Measurements from ENCODE around the gene PIAS4. TPM values are rescaled to one million over a fixed set of nuclear protein-coding genes. Genes with fewer than 3 reads are reported as not detected.

The PIAS4 gene
- total RNA-seq, 1 donor from 2014 or later: 56.3 TPM

GRCh38 chr19:4034048-4035017, 26.8 kb downstream of the PIAS4 start:
- H3K27me3 Mint-ChIP-seq: no peaks in the 10 kb centered on the region
- H3K36me3 Mint-ChIP-seq (ENCODE audit: insufficient read depth): peaks cover 5% of the 10 kb centered on the region
- no peak for DNase-seq (ENCODE audit: low spot score, unreplicated experiment)
- H3K27ac Mint-ChIP-seq: no peak overlapping the region
- no peaks in the 10 kb centered on the region for H3K4me1 Mint-ChIP-seq (ENCODE audit: low read depth)
- no peak for TF ChIP-seq CTCF (IDR thresholded peaks at IDR 0.05; ENCODE audit: unreplicated experiment)
- no peak overlapping the region for H3K4me3 Mint-ChIP-seq (ENCODE audit: low read depth)
- no peaks in the 10 kb centered on the region for H3K9me3 Mint-ChIP-seq (ENCODE audit: low read depth)

DNA sequence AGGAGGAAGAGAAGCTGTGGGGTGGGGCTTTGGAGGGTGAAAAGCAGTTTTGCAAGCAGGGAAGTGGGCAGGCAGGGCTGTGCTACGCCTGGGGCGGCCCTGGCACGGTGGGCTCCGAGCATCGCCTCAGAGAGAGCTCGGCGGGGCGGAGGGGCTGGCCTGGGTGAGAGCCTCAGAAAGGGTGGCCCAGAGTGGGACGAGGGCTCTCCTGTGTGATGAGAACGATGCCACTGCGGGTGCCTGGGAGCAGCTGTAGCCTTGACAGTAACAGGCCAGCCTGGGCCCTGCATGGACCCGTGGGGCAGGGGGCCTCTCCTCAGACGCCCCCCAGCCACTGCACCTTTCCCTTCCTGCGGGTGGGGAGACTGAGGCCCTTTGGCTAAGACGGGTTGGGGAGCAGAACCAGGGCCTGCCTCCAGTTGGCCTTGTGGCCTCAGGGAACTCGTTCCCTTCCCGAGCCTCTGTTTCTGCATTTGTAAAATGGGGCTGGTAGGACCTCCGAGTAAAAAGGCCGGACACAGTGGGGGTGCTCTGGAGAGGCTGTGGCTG, 27.6 kb downstream of the PIAS4 start:
- H3K36me3 Mint-ChIP-seq (ENCODE audit: insufficient read depth): peaks cover 5% of the 10 kb centered on the region
- no peaks in the 10 kb centered on the region for H3K27me3 Mint-ChIP-seq
- no peaks in the 10 kb centered on the region for H3K9me3 Mint-ChIP-seq (ENCODE audit: low read depth)
- no peaks in the 10 kb centered on the region for H3K4me1 Mint-ChIP-seq (ENCODE audit: low read depth)
- H3K27ac Mint-ChIP-seq: no peak overlapping the region
- no peak overlapping the region for H3K4me3 Mint-ChIP-seq (ENCODE audit: low read depth)
- no peak for TF ChIP-seq CTCF (IDR thresholded peaks at IDR 0.05; ENCODE audit: unreplicated experiment)
- DNase-seq (ENCODE audit: low spot score, unreplicated experiment): no peak

- no peak overlapping the region for H3K27ac Mint-ChIP-seq
- no peaks in the 10 kb centered on the region for H3K4me1 Mint-ChIP-seq (ENCODE audit: low read depth)
- H3K9me3 Mint-ChIP-seq (ENCODE audit: low read depth): no peaks in the 10 kb centered on the region
- TF ChIP-seq CTCF (IDR thresholded peaks at IDR 0.05; ENCODE audit: unreplicated experiment): no peak
- H3K4me3 Mint-ChIP-seq (ENCODE audit: low read depth): no peak overlapping the region
- peaks cover 6% of the 10 kb centered on the region for H3K36me3 Mint-ChIP-seq (ENCODE audit: insufficient read depth)
- H3K27me3 Mint-ChIP-seq: no peaks in the 10 kb centered on the region
- DNase-seq (ENCODE audit: low spot score, unreplicated experiment): no peak
Measured at GRCh38 chr19:4035582-4035981, 28.0 kb downstream of the PIAS4 start.

- H3K36me3 Mint-ChIP-seq (ENCODE audit: insufficient read depth): peaks cover 6% of the 10 kb centered on the region
- no peak overlapping the region for H3K27ac Mint-ChIP-seq
- no peak for TF ChIP-seq CTCF (IDR thresholded peaks at IDR 0.05; ENCODE audit: unreplicated experiment)
- H3K27me3 Mint-ChIP-seq: no peaks in the 10 kb centered on the region
- H3K9me3 Mint-ChIP-seq (ENCODE audit: low read depth): no peaks in the 10 kb centered on the region
- no peak for DNase-seq (ENCODE audit: low spot score, unreplicated experiment)
- H3K4me1 Mint-ChIP-seq (ENCODE audit: low read depth): no peaks in the 10 kb centered on the region
- H3K4me3 Mint-ChIP-seq (ENCODE audit: low read depth): no peak overlapping the region
Measured at GRCh38 chr19:4036576-4037300, 29.2 kb downstream of the PIAS4 start.

DNA sequence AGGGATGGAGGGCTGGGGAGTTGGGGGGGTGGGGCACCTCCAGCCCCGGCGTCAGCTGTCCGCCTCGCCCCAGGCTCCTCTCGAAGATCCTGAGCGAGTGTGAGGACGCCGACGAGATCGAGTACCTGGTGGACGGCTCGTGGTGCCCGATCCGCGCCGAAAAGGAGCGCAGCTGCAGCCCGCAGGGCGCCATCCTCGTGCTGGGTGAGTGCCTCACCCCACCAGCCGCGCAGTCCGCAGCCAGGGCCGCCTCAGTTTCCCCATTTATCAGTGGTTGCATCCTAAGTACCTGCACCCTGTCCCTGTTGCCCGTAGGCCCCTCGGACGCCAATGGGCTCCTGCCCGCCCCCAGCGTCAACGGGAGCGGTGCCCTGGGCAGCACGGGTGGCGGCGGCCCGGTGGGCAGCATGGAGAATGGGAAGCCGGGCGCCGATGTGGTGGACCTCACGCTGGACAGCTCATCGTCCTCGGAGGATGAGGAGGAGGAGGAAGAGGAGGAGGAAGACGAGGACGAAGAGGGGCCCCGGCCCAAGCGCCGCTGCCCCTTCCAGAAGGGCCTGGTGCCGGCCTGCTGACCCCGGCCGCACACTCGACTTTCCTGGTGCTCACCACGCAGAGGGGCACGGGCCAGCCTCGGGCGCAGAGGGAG, 29.9 kb downstream of the PIAS4 start:
- no peaks in the 10 kb centered on the region for H3K4me1 Mint-ChIP-seq (ENCODE audit: low read depth)
- H3K4me3 Mint-ChIP-seq (ENCODE audit: low read depth): no peak overlapping the region
- TF ChIP-seq CTCF (IDR thresholded peaks at IDR 0.05; ENCODE audit: unreplicated experiment): no peak
- no peak for DNase-seq (ENCODE audit: low spot score, unreplicated experiment)
- no peaks in the 10 kb centered on the region for H3K27me3 Mint-ChIP-seq
- H3K9me3 Mint-ChIP-seq (ENCODE audit: low read depth): no peaks in the 10 kb centered on the region
- H3K27ac Mint-ChIP-seq: no peak overlapping the region
- peaks cover 6% of the 10 kb centered on the region for H3K36me3 Mint-ChIP-seq (ENCODE audit: insufficient read depth)

Data from progenitor cell of endocrine pancreas (in vitro differentiated cells).